ENCODE results near the gene TNFRSF25. TPM values are rescaled to one million over a fixed set of nuclear protein-coding genes. Genes with fewer than 3 reads are reported as not detected.

The TNFRSF25 gene
- polyA plus RNA-seq, 1 of the 3 experiments (the other 2 are of a cell fraction), result 20.8 TPM

DNA sequence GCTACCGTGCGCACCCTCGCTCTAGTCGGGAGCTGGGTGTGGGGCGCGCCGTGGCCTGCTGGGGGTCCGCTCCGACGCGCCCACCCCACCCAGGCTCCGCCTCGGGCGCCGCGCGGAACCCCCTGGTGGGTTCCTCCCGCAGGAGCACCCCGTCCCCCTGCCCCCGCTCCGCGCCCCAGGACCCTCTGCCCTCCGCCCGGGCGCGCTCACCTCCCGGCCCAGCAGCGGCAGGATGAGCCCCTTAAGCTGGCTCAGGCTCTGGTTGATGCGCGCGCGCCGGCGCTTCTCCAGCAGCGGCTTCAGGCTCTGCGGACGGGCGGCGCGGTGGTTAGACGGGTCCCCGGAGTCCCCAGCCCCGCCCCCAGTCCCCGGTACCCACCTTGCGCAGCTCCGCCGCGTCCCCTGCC lies 46.6 kb downstream of the TNFRSF25 start:
- H3K79me2 ChIP-seq (ENCODE audit: insufficient read depth), result no peaks in the 10 kb centered on the region
- DNase-seq, result peak; percentile 64
- H3F3A ChIP-seq (replicated peaks; ENCODE audit: insufficient read depth), result no peaks in the 10 kb centered on the region
- no peak overlapping the region for H3K27ac ChIP-seq (ENCODE audit: low read depth in 2 of 2, low read length in 1 of 2)
- POLR2A ChIA-PET, result interaction anchor here (1.5 kb wide), 1 partner anchor 183 kb away, joined by 3 read pairs; the partner anchor contains the start of gene ICMT
- TF ChIP-seq TAF1 (IDR thresholded peaks at IDR 0.05; ENCODE audit: borderline replicate concordance, low read depth, low read length) (no peak), TEAD4 (IDR thresholded peaks at IDR 0.05; ENCODE audit: borderline replicate concordance, insufficient read depth) (no peak), FOSL2 (IDR thresholded peaks at IDR 0.05; ENCODE audit: borderline replicate concordance, low read depth) (no peak), NFIC (IDR thresholded peaks at IDR 0.05; ENCODE audit: borderline replicate concordance) (no peak), POLR2AphosphoS5 (IDR thresholded peaks at IDR 0.05; ENCODE audit: low read depth, low read length) (no peak), RAD21 (IDR thresholded peaks at IDR 0.05; ENCODE audit: low read length) (no peak), GATA2 (CRISPR knock-in tag; IDR thresholded peaks at IDR 0.05) (no peak), MEF2A (IDR thresholded peaks at IDR 0.05; ENCODE audit: borderline replicate concordance, low read depth) (no peak), RCOR1 (IDR thresholded peaks at IDR 0.05; ENCODE audit: low read length) (no peak), RXRA (IDR thresholded peaks at IDR 0.05; ENCODE audit: borderline replicate concordance, low read depth) (no peak), GABPA (IDR thresholded peaks at IDR 0.05; ENCODE audit: low read depth) (no peak), FOXJ3 (CRISPR knock-in tag; IDR thresholded peaks at IDR 0.05) (no peak), RFX5 (IDR thresholded peaks at IDR 0.05; ENCODE audit: low read length) (no peak), TCF12 (IDR thresholded peaks at IDR 0.05) (no peak), EP300 (IDR thresholded peaks at IDR 0.05; ENCODE audit: borderline replicate concordance in 1 of 2, low read depth in 1 of 2, low read length in 1 of 2) (no peak), FOXM1 (IDR thresholded peaks at IDR 0.05; ENCODE audit: low read depth) (no peak), JUND (IDR thresholded peaks at IDR 0.05) (no peak)
- TF ChIP-seq, protein P1, sequence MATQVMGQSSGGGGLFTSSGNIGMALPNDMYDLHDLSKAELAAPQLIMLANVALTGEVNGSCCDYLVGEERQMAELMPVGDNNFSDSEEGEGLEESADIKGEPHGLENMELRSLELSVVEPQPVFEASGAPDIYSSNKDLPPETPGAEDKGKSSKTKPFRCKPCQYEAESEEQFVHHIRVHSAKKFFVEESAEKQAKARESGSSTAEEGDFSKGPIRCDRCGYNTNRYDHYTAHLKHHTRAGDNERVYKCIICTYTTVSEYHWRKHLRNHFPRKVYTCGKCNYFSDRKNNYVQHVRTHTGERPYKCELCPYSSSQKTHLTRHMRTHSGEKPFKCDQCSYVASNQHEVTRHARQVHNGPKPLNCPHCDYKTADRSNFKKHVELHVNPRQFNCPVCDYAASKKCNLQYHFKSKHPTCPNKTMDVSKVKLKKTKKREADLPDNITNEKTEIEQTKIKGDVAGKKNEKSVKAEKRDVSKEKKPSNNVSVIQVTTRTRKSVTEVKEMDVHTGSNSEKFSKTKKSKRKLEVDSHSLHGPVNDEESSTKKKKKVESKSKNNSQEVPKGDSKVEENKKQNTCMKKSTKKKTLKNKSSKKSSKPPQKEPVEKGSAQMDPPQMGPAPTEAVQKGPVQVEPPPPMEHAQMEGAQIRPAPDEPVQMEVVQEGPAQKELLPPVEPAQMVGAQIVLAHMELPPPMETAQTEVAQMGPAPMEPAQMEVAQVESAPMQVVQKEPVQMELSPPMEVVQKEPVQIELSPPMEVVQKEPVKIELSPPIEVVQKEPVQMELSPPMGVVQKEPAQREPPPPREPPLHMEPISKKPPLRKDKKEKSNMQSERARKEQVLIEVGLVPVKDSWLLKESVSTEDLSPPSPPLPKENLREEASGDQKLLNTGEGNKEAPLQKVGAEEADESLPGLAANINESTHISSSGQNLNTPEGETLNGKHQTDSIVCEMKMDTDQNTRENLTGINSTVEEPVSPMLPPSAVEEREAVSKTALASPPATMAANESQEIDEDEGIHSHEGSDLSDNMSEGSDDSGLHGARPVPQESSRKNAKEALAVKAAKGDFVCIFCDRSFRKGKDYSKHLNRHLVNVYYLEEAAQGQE (IDR thresholded peaks at IDR 0.05; ENCODE audit: low read depth, low read length), result no peak
- TF ChIP-seq, protein P2, sequence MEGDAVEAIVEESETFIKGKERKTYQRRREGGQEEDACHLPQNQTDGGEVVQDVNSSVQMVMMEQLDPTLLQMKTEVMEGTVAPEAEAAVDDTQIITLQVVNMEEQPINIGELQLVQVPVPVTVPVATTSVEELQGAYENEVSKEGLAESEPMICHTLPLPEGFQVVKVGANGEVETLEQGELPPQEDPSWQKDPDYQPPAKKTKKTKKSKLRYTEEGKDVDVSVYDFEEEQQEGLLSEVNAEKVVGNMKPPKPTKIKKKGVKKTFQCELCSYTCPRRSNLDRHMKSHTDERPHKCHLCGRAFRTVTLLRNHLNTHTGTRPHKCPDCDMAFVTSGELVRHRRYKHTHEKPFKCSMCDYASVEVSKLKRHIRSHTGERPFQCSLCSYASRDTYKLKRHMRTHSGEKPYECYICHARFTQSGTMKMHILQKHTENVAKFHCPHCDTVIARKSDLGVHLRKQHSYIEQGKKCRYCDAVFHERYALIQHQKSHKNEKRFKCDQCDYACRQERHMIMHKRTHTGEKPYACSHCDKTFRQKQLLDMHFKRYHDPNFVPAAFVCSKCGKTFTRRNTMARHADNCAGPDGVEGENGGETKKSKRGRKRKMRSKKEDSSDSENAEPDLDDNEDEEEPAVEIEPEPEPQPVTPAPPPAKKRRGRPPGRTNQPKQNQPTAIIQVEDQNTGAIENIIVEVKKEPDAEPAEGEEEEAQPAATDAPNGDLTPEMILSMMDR (IDR thresholded peaks at IDR 0.05), result no peak
- TF ChIP-seq, protein P3, sequence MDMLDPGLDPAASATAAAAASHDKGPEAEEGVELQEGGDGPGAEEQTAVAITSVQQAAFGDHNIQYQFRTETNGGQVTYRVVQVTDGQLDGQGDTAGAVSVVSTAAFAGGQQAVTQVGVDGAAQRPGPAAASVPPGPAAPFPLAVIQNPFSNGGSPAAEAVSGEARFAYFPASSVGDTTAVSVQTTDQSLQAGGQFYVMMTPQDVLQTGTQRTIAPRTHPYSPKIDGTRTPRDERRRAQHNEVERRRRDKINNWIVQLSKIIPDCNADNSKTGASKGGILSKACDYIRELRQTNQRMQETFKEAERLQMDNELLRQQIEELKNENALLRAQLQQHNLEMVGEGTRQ (IDR thresholded peaks at IDR 0.05; ENCODE audit: borderline replicate concordance, low read depth, low read length), result no peak
- H2AFZ ChIP-seq (ENCODE audit: low read depth), result no peak overlapping the region
- no CpG with 5 or more reads among the region's 48 CpGs for WGBS (ENCODE audit: low lambda C conversion rate)
- peaks cover 6 to 18% of the 10 kb centered on the region in 2 experiments; a peak in 1 of 4 replicates for H3K4me1 ChIP-seq (ENCODE audit: control insufficient read depth in 1 of 2, insufficient read depth in 2 of 2, low read depth in 1 of 2, low read length in 1 of 2)
- H3K4me2 ChIP-seq, result peak overlapping the region; percentile 24; the same call in 1 of the 2 replicates
- 0 out of 4 replicates have a peak overlapping the region, but pooled peaks of 1 of the 2 experiments have one; percentile 12 for H3K4me3 ChIP-seq (ENCODE audit: low read depth in 2 of 2, low read length in 1 of 2)
- no peaks in the 10 kb centered on the region for H3K9me3 ChIP-seq
- no peak overlapping the region for H3K9ac ChIP-seq
- CTCF ChIA-PET, result interaction anchor here (1.0 to 16.1 kb wide), 9 partner anchors 11 to 173 kb away, joined by 3 to 290 read pairs (median 5); no protein-coding TSS in a partner anchor
- no peaks in the 10 kb centered on the region for H3K9me2 ChIP-seq
- H4K20me1 ChIP-seq (ENCODE audit: insufficient read depth), result no peaks in the 10 kb centered on the region
- H3K36me3 ChIP-seq (replicated peaks in 1 of 2; ENCODE audit: control insufficient read depth in 1 of 2, insufficient read depth in 2 of 2, low read length in 1 of 2), result no peaks in the 10 kb centered on the region
- H3K27me3 ChIP-seq (ENCODE audit: insufficient read depth), result peaks cover 23% of the 10 kb centered on the region
